Suppressor macrophage treated with lipopolysaccharide for 4 hours (primary cell): ENCODE results near the gene GFRA4.

Experiments used
- DNase-seq: peaks from one replicate; pipeline ENCODE4 v3.0.0-alpha.2; 2020

Gene GFRA4

GRCh38 chr20:3614466-3614865 lies 48.7 kb downstream of the GFRA4 start:
- DNase-seq = no peak

- DNase-seq = no peak
These were observed 49.3 kb downstream of the GFRA4 start for GRCh38 chr20:3613821-3614440.

GRCh38 chr20:3612795-3613572 lies 50.2 kb downstream of the GFRA4 start:
- DNase-seq = no peak

- DNase-seq = no peak
These were observed 51.3 kb downstream of the GFRA4 start for GRCh38 chr20:3611901-3612300.
